Lower leg skin (tissue), 4 donors: ENCODE results near the gene ALG1L2. TPM values are rescaled to one million over a fixed set of nuclear protein-coding genes. Genes with fewer than 3 reads are reported as not detected.
"Not testable (repeated sequence)": the region's sequence is repeated elsewhere in the genome, so short reads cannot be mapped to it uniquely, and the experiment has no call there.

Experiments
- DNase-seq, 2 donors: peaks; one replicate each; pipeline ENCODE4 v3.0.0-alpha.2; 2019; ENCODE audit warnings: low spot score in 2 of 2
- H3K4me3 ChIP-seq: fragments of 200-600 bp; sonication (generic); 2 replicates; pipeline ENCODE4 v1.5.1; 2017; ENCODE audit warnings: mild to moderate bottlenecking, low read depth; ENCODE audit not compliant: poor library complexity, severe bottlenecking
- POLR2A ChIP-seq, 2 donors: fragments of 450-650 bp; IDR thresholded peaks; one replicate each; pipeline ENCODE4 v1.6.1; 2016 to 2017; ENCODE audit warnings: antibody characterized with exemption in 2 of 2, mild to moderate bottlenecking in 1 of 2, moderate library complexity in 1 of 2
- WGBS, 2 donors: methylation state at CpG; one replicate each; pipeline ENCODE4 v1.1.5; 2018; 5-methylcytosine and 5-hydroxymethylcytosine counted together
- intact Hi-C: fragments of 100-400 bp; cut with DNase I; formaldehyde crosslinking; loops from one replicate; pipeline ENCODE4 v1.15.0; 2023; ENCODE audit warnings: low total_unique reads
- total RNA-seq, 4 donors: library from RNA; depleted of rRNA; stranded (reverse); fragments of >200 nt; gene quantifications; one replicate each; pipeline ENCODE4 v1.1.0, GENCODE V29; 2016
- TF ChIP-seq, protein P1 (sequence below), 3 donors: fragments of 450-650 bp; IDR thresholded peaks; one replicate each; pipeline ENCODE4 v1.5.1; 2016; ENCODE audit warnings: antibody characterized with exemption in 3 of 3, mild to moderate bottlenecking in 3 of 3, moderate library complexity in 2 of 3

Gene ALG1L2
- total RNA-seq, 4 donors from 2014 or later, result not detected

DNA sequence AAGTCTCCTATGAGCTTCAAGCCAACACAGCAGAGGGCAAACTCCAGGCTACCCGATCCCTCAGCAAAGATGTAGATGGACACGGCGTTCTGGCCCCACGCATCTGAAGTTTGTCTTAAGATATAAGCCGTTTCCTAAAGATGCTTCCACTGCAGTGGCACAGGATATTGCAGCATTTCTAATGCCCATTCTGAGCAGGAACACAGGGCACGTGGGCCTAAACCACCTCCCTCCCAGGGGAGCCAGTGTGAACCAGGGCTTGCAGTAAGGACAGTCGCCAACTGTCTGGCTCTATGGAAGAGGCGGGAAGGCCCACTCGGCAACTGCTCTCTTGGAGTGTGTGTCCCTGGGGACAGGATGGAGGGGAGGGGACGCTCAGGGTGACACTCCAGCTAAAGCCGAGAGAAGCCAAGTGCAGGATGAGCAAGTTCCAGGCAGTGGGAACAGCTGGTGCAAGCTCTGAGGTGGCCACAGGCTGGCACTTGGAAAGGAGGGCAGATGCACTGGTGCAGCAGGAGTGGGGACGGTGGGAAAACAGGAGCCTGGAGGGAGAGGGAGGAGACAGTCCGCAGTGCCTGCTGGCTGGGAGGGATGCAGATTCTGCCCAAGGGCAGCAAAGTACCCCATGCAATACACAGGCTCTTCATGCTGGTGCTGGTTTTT lies 25.8 kb downstream of the ALG1L2 start:
- 70 to 83% methylated on average over 4 to 13 of the region's 13 CpGs for WGBS, 2 donors
- intact Hi-C loops, DNase-seq, H3K4me3 ChIP-seq: not testable (repeated sequence)

DNA sequence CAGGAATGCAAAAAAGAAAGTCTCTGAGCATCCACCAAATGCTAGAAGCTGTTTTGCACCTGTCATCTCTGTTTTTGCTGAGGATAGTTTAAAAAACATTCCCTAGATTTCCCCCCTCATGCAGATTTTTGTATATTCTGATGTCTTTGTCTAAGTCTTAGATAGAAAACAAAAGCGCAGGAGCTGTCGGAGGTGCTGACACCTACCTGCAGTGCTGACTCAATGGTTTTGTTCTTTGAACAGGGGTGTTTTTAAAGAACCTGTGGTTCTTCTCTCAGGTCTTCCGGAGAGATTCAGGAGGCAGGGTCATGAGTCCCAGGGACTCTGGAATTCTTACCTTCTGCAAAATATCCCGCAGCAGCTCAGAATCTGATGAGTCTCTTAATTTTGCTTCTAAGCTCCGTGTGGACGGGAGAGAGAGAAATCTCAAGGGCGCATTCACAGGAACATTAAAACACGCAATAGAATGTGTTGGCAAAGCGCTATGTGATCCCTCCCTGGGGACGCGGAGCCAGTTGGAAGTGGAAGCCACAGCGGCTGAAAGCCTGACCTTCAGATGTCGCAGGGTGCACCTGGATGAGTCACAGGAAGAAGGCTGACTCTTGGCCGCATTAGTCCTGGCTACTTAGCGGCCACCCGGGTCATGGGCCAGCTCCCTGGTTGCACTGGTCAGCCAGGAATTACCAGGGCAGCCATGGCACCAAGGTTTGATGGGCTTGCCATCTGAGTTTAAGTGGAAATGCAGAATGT lies 27.4 kb downstream of the ALG1L2 start:
- H3K4me3 ChIP-seq, intact Hi-C loops, DNase-seq: not testable (repeated sequence)
- 82 to 86% methylated on average over 15 to 16 of the region's 16 CpGs for WGBS, 2 donors

DNA sequence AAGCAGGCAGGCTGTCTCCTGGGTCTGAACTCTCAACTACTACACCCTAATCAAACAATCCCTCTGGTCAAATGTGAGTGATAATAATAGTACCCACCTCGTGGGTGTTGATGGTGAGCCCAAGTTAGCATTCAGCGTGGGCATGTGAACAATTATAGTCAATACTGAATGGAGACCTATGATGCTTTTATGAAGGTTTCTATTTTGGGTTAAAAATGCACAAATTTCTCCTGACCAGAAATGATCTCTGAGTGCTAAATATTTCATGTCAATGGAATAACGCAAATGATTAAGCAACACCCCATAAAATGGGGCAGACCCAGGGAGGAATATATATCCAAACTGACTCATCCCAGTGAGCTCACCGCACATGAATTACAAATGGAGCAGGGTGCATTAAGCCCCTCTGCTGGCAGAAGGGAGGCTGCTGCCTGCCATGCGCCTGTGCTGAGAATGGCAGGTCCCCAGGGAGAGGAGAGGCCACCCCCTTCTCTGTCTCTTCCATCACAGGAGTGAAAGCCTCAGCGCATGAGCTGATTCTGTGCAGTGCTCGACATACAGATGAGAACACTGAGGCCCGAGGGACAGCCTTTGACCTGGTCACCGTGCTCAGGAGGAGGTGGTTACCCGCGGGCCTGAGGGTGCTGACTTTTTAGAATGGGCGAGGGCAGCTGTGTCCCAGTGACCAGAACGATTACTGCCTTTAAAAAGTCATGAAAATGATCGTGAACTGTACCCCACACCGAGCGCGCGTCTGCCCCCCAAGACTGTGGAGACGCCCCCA lies 28.9 kb downstream of the ALG1L2 start:
- WGBS, 2 donors, result 5 to 10% methylated on average over 12 to 17 of the region's 19 CpGs
- DNase-seq, result peak in 1 of 2 donors; percentile 42
- intact Hi-C loops, result not testable (repeated sequence)
- peak overlapping the region; percentile 66 for H3K4me3 ChIP-seq

DNA sequence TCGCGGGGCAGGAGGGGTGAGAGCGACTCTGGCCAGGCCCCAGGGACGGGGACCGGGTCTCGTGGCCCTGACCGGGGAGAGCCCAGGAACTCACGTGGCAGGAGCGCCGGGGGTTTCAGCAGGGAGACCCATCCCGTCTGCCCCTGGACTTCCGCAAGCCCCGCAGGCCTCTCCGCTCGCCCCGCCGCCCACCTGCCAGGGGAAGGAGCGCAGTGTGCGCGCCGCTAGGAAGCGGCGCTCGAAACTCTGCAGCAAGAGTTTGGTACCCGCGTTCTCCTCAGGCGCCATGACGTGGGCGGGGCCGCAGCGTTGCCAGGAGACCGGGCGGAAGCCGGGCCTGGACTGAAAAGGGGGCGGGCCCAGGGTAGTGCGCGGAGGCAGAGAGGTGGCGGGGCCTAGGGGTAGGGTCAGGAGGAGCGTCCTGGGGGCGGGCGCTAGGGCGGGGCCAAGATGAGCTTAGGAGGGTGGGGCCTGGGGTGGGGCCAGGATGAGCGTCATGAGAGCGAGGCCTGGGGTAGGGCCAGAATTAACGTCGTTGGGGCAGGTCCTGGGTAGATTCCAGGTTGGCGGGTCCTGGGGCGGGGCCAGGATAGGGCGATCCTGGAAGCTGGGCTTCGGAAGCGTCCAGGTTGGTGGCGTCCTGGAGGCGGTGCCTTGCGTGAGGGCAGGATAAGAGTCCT lies 29.7 kb downstream of the ALG1L2 start:
- DNase-seq, result peak; percentile 99 to 100
- TF ChIP-seq, protein P1, sequence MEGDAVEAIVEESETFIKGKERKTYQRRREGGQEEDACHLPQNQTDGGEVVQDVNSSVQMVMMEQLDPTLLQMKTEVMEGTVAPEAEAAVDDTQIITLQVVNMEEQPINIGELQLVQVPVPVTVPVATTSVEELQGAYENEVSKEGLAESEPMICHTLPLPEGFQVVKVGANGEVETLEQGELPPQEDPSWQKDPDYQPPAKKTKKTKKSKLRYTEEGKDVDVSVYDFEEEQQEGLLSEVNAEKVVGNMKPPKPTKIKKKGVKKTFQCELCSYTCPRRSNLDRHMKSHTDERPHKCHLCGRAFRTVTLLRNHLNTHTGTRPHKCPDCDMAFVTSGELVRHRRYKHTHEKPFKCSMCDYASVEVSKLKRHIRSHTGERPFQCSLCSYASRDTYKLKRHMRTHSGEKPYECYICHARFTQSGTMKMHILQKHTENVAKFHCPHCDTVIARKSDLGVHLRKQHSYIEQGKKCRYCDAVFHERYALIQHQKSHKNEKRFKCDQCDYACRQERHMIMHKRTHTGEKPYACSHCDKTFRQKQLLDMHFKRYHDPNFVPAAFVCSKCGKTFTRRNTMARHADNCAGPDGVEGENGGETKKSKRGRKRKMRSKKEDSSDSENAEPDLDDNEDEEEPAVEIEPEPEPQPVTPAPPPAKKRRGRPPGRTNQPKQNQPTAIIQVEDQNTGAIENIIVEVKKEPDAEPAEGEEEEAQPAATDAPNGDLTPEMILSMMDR (IDR thresholded peaks at IDR 0.05), result no peak
- TF ChIP-seq POLR2A (IDR thresholded peaks at IDR 0.05), result no peak
- intact Hi-C loops, result no loop called here
- 1 to 2% methylated on average over 29 to 46 of the region's 54 CpGs for WGBS, 2 donors
- peak overlapping the region; percentile 66 for H3K4me3 ChIP-seq

DNA sequence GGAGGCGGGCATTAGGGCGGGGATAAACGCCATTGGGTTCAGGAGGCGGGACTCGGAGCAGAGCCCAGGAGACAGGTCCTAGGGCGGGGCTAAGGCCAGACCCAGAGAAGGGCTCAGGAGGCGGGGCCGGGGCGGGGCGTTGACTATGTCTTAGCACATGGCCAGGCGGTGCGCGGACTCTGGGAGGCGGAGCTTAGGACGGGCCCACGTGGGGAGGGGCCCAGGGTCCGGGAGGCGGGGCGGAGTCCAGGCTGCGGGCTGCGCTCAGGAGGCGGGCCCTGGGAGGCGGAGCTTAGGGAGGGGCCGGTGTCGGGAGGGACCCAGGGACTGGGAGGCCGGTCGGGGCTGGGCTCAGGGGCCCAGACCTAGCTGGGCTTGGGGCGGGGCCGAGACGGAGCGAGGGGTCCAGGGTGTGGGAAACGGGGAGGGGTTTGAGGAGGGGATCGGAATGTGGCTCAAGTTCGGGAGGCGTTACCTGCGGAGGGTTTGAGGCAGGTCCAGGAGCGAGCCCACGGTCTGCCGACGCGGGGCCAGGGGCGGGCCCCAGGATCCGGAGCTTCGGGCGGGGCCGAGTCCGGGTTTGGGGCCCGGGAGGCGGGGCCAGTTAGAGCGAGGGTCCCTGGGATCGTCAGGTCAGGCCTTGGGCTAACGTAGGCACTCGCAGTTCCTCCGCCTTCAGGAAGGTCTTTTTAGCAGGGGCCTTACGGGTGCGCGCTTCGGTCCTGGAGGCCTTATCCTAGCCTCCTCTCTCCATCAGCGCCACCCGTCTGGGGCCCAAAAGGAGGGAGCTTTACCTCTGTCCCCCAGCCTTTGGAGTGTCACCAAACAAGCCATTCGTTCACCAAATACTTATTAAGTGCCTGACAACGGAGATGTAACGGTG lies 30.5 kb downstream of the ALG1L2 start:
- intact Hi-C loops, result not testable (repeated sequence)
- WGBS, 2 donors, result 1 to 3% methylated on average over 49 to 56 of the region's 63 CpGs
- peak; percentile 46 to 100 for DNase-seq
- H3K4me3 ChIP-seq, result peak overlapping the region; percentile 38

DNA sequence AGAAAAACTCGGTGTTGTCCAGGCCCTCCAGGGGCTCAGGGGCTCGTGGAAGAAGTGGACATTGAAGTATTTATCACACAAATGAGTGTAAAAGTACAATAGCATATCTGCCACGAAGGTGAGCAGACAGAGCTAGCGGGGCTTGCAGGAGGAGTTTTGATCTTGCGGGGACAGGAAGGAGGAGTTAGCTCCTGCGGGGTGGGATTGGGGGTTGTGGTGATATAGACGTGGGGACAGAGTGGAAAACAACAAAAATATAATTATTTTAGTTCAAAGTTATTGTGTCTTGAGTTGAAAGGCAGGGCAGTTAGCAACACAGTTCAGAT lies 31.1 kb downstream of the ALG1L2 start:
- 28 to 33% methylated on average over 7 of the region's 7 CpGs for WGBS, 2 donors
- DNase-seq, intact Hi-C loops, H3K4me3 ChIP-seq: not testable (repeated sequence)

DNA sequence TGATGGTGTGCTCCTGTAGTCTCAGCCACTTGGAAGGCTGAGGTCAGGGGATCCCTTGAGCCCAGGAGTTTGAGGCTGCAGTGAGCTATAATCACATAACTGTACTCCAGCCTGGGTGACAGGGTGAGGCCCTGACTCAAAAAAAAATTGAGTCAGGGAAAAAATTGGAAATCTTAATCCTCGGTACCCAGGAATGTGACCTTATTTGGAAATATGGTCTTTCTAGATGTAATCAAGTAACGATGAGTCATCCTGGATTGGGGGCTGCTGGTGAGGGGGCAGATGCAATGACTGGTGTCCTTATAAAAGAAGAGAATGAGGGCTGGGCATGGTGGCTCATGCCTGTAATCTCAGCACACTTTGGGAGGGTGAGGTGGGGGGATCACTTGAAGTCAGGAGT lies 33.8 kb downstream of the ALG1L2 start:
- DNase-seq, H3K4me3 ChIP-seq, intact Hi-C loops: not testable (repeated sequence)
- 75 to 76% methylated on average over 2 of the region's 2 CpGs for WGBS, 2 donors

DNA sequence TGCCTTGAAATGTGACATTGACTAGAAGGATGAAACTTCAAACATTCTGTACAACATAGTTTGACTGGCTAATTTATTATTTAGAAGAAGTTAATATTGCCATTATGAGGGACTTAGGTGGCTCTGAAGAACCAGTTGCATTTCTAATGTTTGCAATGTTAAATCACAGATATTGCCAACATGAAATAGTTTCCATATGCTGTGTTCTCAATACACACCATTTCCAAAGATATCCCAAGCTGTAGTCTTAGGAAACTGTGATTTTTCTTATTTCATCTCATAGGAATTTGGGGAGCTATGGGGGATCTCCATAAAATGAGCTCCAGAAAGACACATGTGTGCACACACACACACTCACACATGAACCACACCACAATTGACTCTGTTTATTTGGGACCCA lies 36.3 kb downstream of the ALG1L2 start:
- intact Hi-C loops, result no loop called here
- DNase-seq, result no peak
- H3K4me3 ChIP-seq, result no peak overlapping the region
- no peak for TF ChIP-seq POLR2A (IDR thresholded peaks at IDR 0.05)
- TF ChIP-seq, protein P1 (IDR thresholded peaks at IDR 0.05), result no peak

DNA sequence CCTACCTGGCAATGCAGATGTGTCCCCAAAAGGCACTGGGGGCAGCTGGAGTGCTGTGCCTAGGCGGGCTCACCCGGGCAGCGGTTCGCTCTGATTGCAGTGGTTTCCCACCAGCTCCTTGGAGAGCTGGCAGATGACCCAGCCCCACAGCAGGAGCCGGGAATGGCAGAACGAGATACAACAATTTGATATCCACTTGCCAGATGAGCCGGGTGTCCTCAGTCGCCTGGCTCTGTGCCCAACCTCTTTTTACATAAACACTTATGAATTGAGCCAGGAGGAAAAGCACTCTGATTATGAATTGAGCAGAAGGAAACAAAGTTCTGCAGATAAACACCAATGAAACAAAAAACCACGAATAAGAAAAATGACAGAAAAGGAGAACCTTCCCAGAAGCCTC lies 38.2 kb downstream of the ALG1L2 start:
- WGBS, 2 donors, result 21 to 31% methylated on average over 9 of the region's 9 CpGs
- DNase-seq, H3K4me3 ChIP-seq, intact Hi-C loops: not testable (repeated sequence)

DNA sequence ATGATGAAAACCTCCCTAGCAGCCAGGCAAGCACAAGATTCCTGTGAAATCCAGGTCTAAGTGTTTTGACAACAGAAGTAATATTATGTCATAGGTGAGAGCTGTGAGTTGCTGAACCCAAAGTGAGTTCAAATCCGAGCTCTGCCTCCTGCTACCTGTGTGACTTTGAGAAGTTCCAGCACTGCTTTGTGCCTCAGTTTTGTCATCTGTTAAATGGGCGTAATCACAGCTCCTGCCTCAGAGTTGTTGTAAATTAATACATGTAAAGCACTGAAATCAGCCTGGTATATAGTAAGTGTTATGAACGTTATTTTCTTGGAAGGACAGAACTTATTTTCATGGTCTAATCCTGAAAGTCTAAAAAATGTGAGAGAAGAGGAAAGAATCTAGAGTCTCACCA lies 38.7 kb downstream of the ALG1L2 start:
- H3K4me3 ChIP-seq, intact Hi-C loops, DNase-seq: not testable (repeated sequence)
- WGBS, 2 donors, result 85 to 92% methylated on average over 3 of the region's 3 CpGs

DNA sequence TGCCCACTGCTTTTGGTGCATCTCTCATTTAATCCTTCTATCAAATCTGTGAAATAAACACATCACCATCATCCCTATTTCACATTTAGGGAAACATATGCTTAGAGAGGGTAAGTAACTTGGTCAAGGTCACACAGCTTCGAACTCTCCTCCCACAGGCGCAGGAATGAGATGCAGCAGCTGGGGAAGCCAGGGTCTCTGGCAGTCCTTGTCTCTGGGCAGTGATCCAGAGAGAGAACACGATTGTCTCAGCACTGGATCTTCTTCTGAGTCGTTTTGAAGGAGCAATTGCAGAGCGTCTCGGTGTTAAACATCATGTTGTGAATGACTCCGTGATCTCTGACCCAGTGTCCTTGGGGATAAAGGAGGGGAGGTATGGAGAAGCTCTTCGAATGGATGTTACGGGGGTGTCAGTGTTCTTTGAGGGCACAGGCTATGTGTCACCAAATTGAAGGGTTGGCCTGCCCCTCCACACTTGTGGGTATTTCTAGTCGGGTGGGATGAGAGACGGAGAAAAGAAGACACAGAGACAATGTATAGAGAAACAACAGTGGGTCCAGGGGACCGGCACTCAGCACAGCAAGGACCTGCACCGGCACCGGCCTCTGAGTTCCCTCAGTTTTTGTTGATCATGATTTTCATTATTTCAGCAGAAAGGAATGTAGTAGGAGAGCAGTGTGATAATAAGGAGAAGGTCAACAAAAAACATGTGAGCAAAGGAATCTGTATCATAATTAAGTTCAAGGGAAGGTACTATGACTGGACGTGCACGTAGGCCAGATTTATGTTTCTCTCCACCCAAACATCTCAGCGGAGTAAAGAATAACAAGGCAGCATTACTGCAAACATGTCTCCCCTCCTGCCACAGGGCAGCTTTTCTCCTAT lies 41.5 kb downstream of the ALG1L2 start:
- intact Hi-C loops, DNase-seq, H3K4me3 ChIP-seq: not testable (repeated sequence)
- 57% methylated on average over 17 of the region's 17 CpGs for WGBS, 2 donors
